OCI-LY7 (cell line): ENCODE measurements around the gene SATB2. TPM values are rescaled to one million over a fixed set of nuclear protein-coding genes. Genes with fewer than 3 reads are reported as not detected.

Source experiments
- BruUV-seq: library from RNA; stranded (reverse); fragments of 400-500 nt; replicated peaks from 2 replicates; lab custom pipeline; 2021; lab: Mats Ljungman, UMichigan
- CTCF ChIA-PET: fragments of 300-600 bp; sonication (Branson Sonifier 250); formaldehyde crosslinking; loops from one replicate; lab custom pipeline; 2022; ENCODE audit warnings: antibody characterized with exemption; ENCODE audit not compliant: unreplicated experiment; lab: Charles Lee
- POLR2A ChIA-PET: fragments of 300-600 bp; sonication (Branson Sonifier 250); formaldehyde crosslinking; loops from one replicate; lab custom pipeline; 2022; ENCODE audit warnings: antibody characterized with exemption; lab: Charles Lee
- DNase-seq: peaks from one replicate; pipeline ENCODE4 v3.0.0-alpha.2; 2015; ENCODE audit warnings: low spot score
- H2AFZ ChIP-seq: fragments of 200-600 bp; sonication (generic), shearing (Covaris generic); 2 replicates; pipeline ENCODE4 v1.6.1; 2014; ENCODE audit warnings: mild to moderate bottlenecking, antibody characterized with exemption, low read length, moderate library complexity
- H3K27ac ChIP-seq: fragments of 200-600 bp; sonication (generic); 2 replicates; pipeline ENCODE4 v1.5.1; 2014; ENCODE audit warnings: mixed run types, low read depth, mild to moderate bottlenecking, moderate library complexity, low read length, inconsistent platforms; ENCODE audit not compliant: poor library complexity, severe bottlenecking
- H3K36me3 ChIP-seq: fragments of 200-600 bp; sonication (generic); 2 replicates; pipeline ENCODE4 v1.6.1; 2014; ENCODE audit warnings: mild to moderate bottlenecking, antibody characterized with exemption, low read length, moderate library complexity, mixed read lengths; ENCODE audit not compliant: insufficient read depth
- H3K4me1 ChIP-seq: fragments of 200-600 bp; sonication (generic); 2 replicates; pipeline ENCODE4 v1.5.1; 2014; ENCODE audit warnings: mild to moderate bottlenecking, low read length; ENCODE audit not compliant: insufficient read depth, poor library complexity, severe bottlenecking
- H3K4me2 ChIP-seq: fragments of 200-600 bp; sonication (generic); 2 replicates; pipeline ENCODE4 v1.6.1; 2014; ENCODE audit warnings: mild to moderate bottlenecking, low read length
- H3K4me3 ChIP-seq: fragments of 200-600 bp; sonication (generic); 2 replicates; pipeline ENCODE4 v1.5.1; 2014; ENCODE audit warnings: mild to moderate bottlenecking, low read depth, low read length; ENCODE audit not compliant: poor library complexity, severe bottlenecking
- H3K79me2 ChIP-seq: fragments of 200-600 bp; sonication (generic); 2 replicates; pipeline ENCODE4 v1.6.1; 2016; ENCODE audit warnings: low read depth, mild to moderate bottlenecking, low read length, moderate library complexity, mixed read lengths; ENCODE audit not compliant: insufficient read depth
- H3K9me2 ChIP-seq: fragments of 200-600 bp; sonication (generic); 2 replicates; pipeline ENCODE4 v1.6.1; 2016; ENCODE audit warnings: mild to moderate bottlenecking, low read length, mixed read lengths; ENCODE audit not compliant: insufficient read depth
- H3K9me3 ChIP-seq: fragments of 200-600 bp; sonication (generic); 2 replicates; pipeline ENCODE4 v1.6.1; 2014; ENCODE audit warnings: mild to moderate bottlenecking, mixed run types, low read length, mixed read lengths
- H4K20me1 ChIP-seq: fragments of 200-600 bp; sonication (generic); 2 replicates; pipeline ENCODE4 v1.6.1; 2014; ENCODE audit warnings: mild to moderate bottlenecking, antibody characterized with exemption, low read length, moderate library complexity, mixed read lengths; ENCODE audit not compliant: insufficient read depth
- CTCF ChIP-seq: fragments of 200-600 bp; sonication (generic); conservative IDR thresholded peaks from 2 replicates; pipeline ENCODE4 v1.5.1; 2014; ENCODE audit warnings: mild to moderate bottlenecking, antibody characterized with exemption, low read length, moderate library complexity, mixed read lengths
- EZH2phosphoT487 ChIP-seq: fragments of 200-600 bp; sonication (generic); IDR thresholded peaks from 2 replicates; pipeline ENCODE4 v1.6.1; 2018; ENCODE audit warnings: low read depth, borderline replicate concordance, mild to moderate bottlenecking, mixed run types, antibody characterized with exemption, low read length, moderate library complexity, mixed read lengths
- intact Hi-C: fragments of 100-400 bp; cut with micrococcal nuclease; formaldehyde crosslinking; loops from one replicate; pipeline ENCODE4 v1.10.0; 2022; ENCODE audit not compliant: unreplicated experiment
- total RNA-seq, 2 experiments: library from RNA; depleted of rRNA in 1 of 2; stranded (reverse); fragments of >200 nt in 1 of 2; shearing (Covaris generic) in 1 of 2; gene quantifications; 2 replicates each; pipeline ENCODE4 v1.2.3, GENCODE V29; 2014 to 2022

SATB2 gene
- total RNA-seq, 2 experiments from 2014 or later: 15.9 to 30.7 TPM

GRCh38 chr2:199312931-199313330 lies 144.8 kb downstream of the SATB2 start:
- Histone ChIP-seq H3K4me2 (no peak overlapping the region), H3K9me2 (no peaks in the 10 kb centered on the region), H4K20me1 (no peaks in the 10 kb centered on the region), H3K36me3 (peaks cover 77% of the 10 kb centered on the region), H3K27ac (peak overlapping the region; percentile 99), H2AFZ (no peak overlapping the region), H3K9me3 (peaks cover 4% of the 10 kb centered on the region; the same call in 1 of the 2 replicates), H3K79me2 (peaks cover 4% of the 10 kb centered on the region; the same call in 1 of the 2 replicates), H3K4me1 (peaks cover 55% of the 10 kb centered on the region), H3K4me3 (no peak overlapping the region)
- intact Hi-C loops: loop anchor here (5.0 kb wide), 2 partner anchors 126 to 291 kb away; no protein-coding TSS in a partner anchor
- ChIA-PET CTCF (no interaction called here), POLR2A (interaction anchor here (0.6 kb wide), 1 partner anchor 139 kb away, joined by 3 read pairs; no protein-coding TSS in a partner anchor)
- no peak for DNase-seq
- BruUV-seq: no TSS peak
- TF ChIP-seq CTCF: no peak
- no peak for TF ChIP-seq EZH2phosphoT487

- Histone ChIP-seq H3K27ac (peak overlapping the region; percentile 99), H4K20me1 (no peaks in the 10 kb centered on the region), H3K4me2 (peak overlapping the region; percentile 77), H3K79me2 (peaks cover 24% of the 10 kb centered on the region; the same call in 1 of the 2 replicates), H3K36me3 (peaks cover 77% of the 10 kb centered on the region), H3K4me3 (peak overlapping the region; percentile 37), H3K9me3 (peaks cover 4% of the 10 kb centered on the region; the same call in 1 of the 2 replicates), H3K9me2 (no peaks in the 10 kb centered on the region), H2AFZ (peak overlapping the region; percentile 7; the same call in 1 of the 2 replicates), H3K4me1 (peaks cover 74% of the 10 kb centered on the region)
- intact Hi-C loops: loop anchor here (1.0 to 5.0 kb wide), 4 partner anchors 124 to 610 kb away; no protein-coding TSS in a partner anchor
- ChIA-PET CTCF (no interaction called here), POLR2A (interaction anchor here (0.6 to 1.6 kb wide), 12 partner anchors 12 to 286 kb away, joined by 3 to 8 read pairs (median 3); no protein-coding TSS in a partner anchor)
- no peak for TF ChIP-seq CTCF
- TF ChIP-seq EZH2phosphoT487: no peak
- no TSS peak for BruUV-seq
- DNase-seq: peak; percentile 91
Measured at GRCh38 chr2:199310771-199311585, 146.8 kb downstream of the SATB2 start.
